ENCODE data around the gene TMEM229A. TPM values are rescaled to one million over a fixed set of nuclear protein-coding genes. Genes with fewer than 3 reads are reported as not detected.

Gene TMEM229A
- total and polyA plus RNA-seq, 9 of the 15 experiments (the other 6 are each of a cell fraction or from before 2014, with no cell fraction given): not detected

GRCh38 chr7:123995617-123996326 is 37.1 kb downstream of the TMEM229A start (continued):
- TF ChIP-seq PKNOX1 (IDR thresholded peaks at IDR 0.05) (no peak), ELK3 (CRISPR knock-in tag; IDR thresholded peaks at IDR 0.05) (0 out of 2 replicates have a peak, but pooled peaks have one; percentile 14), MTA3 (IDR thresholded peaks at IDR 0.05; ENCODE audit: borderline replicate concordance) (no peak), L3MBTL2 (IDR thresholded peaks at IDR 0.05) (peak; percentile 24; the same call in 1 of the 2 replicates), FOXA3 (CRISPR knock-in tag; conservative IDR thresholded peaks at IDR 0.05 in 1 of 2, IDR thresholded peaks at IDR 0.05 in 1 of 2) (0 out of 4 replicates have a peak, but pooled peaks of 1 of the 2 experiments have one; percentile 18), ID3 (CRISPR knock-in tag; IDR thresholded peaks at IDR 0.05) (no peak), ID3 (tag; IDR thresholded peaks at IDR 0.05) (no peak), HNRNPUL1 (IDR thresholded peaks at IDR 0.05; ENCODE audit: low read length) (no peak), PTTG1 (tag; IDR thresholded peaks at IDR 0.05; ENCODE audit: low read depth) (no peak), MAZ (CRISPR knock-in tag; conservative IDR thresholded peaks at IDR 0.05 in 1 of 2, IDR thresholded peaks at IDR 0.05 in 1 of 2) (0 out of 4 replicates have a peak, but pooled peaks of 1 of the 2 experiments have one; percentile 30), FOSL1 (tag; conservative IDR thresholded peaks at IDR 0.05) (no peak), POLR2AphosphoS5 (IDR thresholded peaks at IDR 0.05; ENCODE audit: control insufficient read depth, insufficient read depth, low read depth, low read length) (no peak), ZNF57 (CRISPR knock-in tag; IDR thresholded peaks at IDR 0.05) (no peak), ELF4 (CRISPR knock-in tag; IDR thresholded peaks at IDR 0.05) (0 out of 2 replicates have a peak, but pooled peaks have one; percentile 59), GTF2A2 (tag; IDR thresholded peaks at IDR 0.05) (no peak), NCOA4 (IDR thresholded peaks at IDR 0.05; ENCODE audit: partially characterized antibody) (no peak)
- TF ChIP-seq, protein P1, sequence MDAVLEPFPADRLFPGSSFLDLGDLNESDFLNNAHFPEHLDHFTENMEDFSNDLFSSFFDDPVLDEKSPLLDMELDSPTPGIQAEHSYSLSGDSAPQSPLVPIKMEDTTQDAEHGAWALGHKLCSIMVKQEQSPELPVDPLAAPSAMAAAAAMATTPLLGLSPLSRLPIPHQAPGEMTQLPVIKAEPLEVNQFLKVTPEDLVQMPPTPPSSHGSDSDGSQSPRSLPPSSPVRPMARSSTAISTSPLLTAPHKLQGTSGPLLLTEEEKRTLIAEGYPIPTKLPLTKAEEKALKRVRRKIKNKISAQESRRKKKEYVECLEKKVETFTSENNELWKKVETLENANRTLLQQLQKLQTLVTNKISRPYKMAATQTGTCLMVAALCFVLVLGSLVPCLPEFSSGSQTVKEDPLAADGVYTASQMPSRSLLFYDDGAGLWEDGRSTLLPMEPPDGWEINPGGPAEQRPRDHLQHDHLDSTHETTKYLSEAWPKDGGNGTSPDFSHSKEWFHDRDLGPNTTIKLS (IDR thresholded peaks at IDR 0.05; ENCODE audit: borderline replicate concordance, low read depth): no peak
- TF ChIP-seq, protein P2, sequence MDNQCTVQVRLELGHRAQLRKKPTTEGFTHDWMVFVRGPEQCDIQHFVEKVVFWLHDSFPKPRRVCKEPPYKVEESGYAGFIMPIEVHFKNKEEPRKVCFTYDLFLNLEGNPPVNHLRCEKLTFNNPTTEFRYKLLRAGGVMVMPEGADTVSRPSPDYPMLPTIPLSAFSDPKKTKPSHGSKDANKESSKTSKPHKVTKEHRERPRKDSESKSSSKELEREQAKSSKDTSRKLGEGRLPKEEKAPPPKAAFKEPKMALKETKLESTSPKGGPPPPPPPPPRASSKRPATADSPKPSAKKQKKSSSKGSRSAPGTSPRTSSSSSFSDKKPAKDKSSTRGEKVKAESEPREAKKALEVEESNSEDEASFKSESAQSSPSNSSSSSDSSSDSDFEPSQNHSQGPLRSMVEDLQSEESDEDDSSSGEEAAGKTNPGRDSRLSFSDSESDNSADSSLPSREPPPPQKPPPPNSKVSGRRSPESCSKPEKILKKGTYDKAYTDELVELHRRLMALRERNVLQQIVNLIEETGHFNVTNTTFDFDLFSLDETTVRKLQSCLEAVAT (IDR thresholded peaks at IDR 0.05): no peak
- TF ChIP-seq, protein P3, sequence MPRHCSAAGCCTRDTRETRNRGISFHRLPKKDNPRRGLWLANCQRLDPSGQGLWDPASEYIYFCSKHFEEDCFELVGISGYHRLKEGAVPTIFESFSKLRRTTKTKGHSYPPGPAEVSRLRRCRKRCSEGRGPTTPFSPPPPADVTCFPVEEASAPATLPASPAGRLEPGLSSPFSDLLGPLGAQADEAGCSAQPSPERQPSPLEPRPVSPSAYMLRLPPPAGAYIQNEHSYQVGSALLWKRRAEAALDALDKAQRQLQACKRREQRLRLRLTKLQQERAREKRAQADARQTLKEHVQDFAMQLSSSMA (CRISPR knock-in tag; IDR thresholded peaks at IDR 0.05): no peak
